SU-DHL-6 (cell line): Measurements from ENCODE around the gene NT5DC3.

Experiments used
- CTCF ChIP-seq: fragments of 200-600 bp; sonication (generic); IDR thresholded peaks from one replicate; pipeline ENCODE4 v1.5.1; 2017; ENCODE audit warnings: antibody characterized with exemption, mild to moderate bottlenecking, low read length, moderate library complexity; ENCODE audit not compliant: insufficient read depth, poor library complexity, severe bottlenecking
- EZH2phosphoT487 ChIP-seq: fragments of 200-600 bp; sonication (generic), shearing (Covaris generic); conservative IDR thresholded peaks from 2 replicates; pipeline ENCODE4 v1.6.1; 2018; ENCODE audit warnings: mild to moderate bottlenecking, antibody characterized with exemption, low read length, moderate library complexity, mixed read lengths

GRCh38 chr12:103805655-103806360 is 35.2 kb downstream of the NT5DC3 start:
- TF ChIP-seq CTCF: no peak
- no peak for TF ChIP-seq EZH2phosphoT487
